Measurements from ENCODE around the gene CYP4A22.

DNA sequence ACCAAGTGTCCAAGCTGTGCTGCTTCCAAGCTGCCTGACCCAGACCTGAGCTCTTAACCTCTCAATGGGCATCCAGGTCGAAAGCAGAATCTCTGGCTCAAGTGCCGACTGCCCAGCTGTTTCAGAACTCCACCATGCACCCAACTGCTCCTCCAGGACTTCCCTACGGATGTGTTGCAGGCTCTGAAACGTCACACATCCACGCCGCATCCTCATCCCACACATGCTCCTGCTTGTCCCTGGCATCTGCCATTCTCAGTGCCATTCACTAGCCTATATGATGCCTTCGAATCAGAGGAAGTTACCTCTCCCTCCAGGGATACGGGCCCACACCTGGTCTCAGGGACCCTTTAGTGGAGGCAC is 41.4 kb downstream of the CYP4A22 start:
- TF ChIP-seq, protein P1, sequence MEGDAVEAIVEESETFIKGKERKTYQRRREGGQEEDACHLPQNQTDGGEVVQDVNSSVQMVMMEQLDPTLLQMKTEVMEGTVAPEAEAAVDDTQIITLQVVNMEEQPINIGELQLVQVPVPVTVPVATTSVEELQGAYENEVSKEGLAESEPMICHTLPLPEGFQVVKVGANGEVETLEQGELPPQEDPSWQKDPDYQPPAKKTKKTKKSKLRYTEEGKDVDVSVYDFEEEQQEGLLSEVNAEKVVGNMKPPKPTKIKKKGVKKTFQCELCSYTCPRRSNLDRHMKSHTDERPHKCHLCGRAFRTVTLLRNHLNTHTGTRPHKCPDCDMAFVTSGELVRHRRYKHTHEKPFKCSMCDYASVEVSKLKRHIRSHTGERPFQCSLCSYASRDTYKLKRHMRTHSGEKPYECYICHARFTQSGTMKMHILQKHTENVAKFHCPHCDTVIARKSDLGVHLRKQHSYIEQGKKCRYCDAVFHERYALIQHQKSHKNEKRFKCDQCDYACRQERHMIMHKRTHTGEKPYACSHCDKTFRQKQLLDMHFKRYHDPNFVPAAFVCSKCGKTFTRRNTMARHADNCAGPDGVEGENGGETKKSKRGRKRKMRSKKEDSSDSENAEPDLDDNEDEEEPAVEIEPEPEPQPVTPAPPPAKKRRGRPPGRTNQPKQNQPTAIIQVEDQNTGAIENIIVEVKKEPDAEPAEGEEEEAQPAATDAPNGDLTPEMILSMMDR (conservative IDR thresholded peaks at IDR 0.05), result no peak
- no peak for TF ChIP-seq ZFX (IDR thresholded peaks at IDR 0.05)
